Activated CD4-positive, alpha-beta T cell treated with anti-CD3 and anti-CD28 coated beads, Interleukin-2, amount 50 U/mL, for 4 hours (primary cell): ENCODE results near the gene DNASE1L3.

Experiments
- DNase-seq, 2 experiments: peaks; one replicate each; pipeline ENCODE4 v3.0.0-alpha.2; 2020

DNASE1L3 gene

DNA sequence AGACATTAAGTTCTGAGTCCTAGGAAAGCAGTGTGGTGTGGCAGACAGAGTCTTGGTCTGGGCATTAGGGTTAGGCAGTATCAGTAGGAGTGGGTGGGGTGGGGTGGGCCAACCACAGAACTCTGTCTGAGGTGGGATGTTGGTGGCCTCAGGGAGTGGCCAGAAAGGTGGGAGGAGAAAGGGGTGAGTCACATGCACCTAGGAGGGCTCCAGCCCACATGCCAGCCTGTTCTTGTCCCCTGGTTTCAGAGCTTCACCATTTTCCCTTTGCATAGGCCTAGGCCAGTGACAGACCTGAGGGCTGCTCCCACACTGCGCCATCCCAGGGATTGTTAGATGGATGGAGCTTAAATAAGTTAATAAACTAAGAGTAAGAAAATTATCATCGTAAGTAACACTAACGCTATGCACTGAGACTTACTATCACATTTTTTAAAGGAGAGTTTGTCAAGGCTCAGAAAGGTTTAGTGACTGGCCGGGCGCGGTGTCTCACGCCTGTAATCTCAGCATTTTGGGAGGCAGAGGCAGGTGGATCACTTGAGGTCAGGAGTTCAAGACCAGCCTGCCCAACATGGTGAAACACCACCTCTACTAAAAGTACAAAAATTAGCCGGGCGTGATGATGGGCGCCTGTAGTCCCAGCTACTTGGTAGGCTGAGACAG, 33.8 kb downstream of the DNASE1L3 start:
- DNase-seq = no peak

DNA sequence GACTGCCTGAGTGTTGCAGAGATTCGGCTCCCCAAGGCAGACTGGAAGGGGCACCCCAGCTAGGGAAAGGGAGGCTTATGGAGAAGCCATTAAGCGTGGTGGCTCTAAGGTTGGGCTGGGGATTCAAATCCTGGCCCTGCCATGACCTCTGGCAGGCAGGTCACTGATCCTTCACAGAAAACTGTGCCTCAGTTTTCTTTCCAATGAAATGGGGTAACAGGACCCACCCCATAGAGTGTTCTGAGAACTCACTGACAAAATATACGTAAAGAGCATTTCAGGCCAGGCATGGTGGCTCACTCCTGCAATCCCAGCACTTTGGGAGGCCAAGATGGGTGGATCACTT, 34.6 kb downstream of the DNASE1L3 start:
- DNase-seq = no peak

DNA sequence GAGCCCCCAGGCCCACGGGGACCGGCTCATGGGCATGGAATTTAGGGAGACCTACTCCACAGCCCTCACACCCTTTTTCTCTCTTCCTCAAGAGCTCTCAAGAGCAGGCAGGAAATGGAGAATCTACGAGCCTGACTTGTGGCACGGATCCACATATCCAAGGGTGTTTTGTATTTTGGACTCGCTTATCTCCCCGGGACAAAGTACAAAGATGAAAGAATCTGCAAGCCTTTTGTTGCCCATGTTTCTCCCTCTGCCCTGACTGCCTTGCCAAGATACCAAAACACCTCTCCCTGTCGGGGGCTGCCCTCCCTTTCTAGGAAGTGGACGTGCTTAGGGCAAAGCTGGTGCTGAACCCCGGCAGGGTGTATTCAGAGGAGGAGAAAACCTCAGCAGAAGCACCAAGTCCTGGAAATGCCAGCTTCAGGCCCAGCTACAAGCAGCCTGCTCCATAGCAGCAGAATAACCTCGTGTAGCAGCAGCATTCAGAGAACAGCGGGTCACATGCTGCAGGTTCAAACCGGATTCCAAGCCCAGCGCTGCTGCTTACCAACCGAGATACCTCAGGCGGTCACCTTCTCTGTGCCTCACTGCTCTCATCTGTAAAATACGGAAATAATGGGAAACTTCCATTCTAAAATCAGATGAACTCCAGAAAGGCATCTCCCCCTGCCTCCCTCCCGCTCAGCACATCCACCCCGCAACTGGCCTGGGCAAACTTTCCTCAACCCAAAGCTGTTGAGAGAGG, 35.2 kb downstream of the DNASE1L3 start:
- DNase-seq = no peak

DNA sequence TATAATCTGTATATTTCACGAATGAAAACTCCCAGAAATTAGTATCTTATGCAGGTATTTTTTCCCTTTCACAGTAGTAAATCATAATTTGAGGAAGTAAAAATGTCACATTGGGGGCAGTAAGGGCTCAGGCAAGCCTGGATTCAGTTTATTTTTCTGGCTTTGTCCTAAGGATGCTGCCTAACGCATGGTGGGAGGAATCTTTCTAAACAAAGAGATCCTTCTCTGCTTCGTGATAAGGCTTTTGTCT, 35.7 kb downstream of the DNASE1L3 start:
- no peak for DNase-seq

DNA sequence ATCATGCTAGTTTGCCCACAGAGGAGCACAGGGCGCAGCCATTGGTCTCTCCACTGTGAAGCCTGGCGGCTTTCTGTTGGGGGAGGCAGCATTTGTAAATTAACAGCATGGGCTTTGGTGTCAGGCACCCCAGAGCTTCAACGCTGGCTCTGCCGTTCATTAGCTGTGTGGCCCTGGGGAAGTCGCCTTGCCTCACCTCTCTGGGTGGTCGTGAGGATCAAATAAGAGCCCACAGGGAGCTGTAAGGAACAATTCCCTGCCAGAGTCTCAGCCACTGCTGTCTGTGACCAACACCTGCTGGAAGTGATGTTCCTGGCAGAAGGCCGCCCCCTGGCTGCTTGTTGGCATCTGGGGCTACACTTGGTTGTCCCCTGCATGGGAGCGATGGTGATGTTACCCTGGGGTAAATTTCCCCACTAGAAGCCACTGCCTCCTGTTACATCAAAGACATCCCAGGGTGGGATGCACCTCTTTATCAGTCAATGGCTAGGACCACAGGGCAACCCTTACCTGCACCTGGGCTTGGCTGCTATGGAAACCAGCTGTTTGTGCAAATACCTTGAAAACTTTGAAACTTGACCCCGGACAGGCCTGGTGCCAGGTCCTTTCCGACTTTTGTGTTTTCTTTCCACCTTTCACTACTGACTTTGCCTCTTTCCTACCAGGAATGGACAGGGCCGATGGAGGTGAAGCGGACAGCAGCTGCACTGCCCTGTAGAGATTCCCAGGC, 36.9 kb downstream of the DNASE1L3 start:
- peak; percentile 9 to 18 for DNase-seq

DNA sequence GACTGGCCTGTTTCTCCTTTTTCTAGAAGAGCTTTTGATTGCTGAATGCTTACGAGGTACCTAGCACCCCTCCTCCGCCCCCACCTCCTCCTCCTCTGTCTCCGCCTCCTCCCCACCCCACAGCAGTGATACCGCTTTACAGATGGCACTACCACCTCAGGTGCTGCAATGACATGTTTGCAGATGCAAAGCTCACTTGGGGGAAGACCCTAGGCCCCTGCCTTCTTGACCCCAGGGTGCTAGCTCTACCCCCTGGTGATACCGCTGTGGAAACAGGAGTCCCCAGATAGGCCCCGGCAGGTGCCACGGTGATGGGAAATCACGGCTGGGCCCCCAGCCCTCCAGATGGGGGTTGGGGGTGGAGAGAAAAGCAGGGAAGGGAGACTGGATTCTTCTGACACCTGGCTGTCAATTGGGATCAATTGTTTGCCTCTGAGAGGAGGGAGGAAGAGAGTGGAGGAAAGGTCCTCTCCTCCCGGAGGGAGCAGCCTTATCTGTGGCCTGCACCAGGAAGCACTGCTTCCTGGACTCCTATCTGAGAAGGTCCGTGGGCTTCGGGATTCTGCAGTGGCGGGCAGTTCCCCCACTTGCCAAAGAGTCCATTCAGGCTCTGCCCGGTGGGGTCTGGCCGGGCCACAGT, 37.6 kb downstream of the DNASE1L3 start:
- DNase-seq = no peak

DNA sequence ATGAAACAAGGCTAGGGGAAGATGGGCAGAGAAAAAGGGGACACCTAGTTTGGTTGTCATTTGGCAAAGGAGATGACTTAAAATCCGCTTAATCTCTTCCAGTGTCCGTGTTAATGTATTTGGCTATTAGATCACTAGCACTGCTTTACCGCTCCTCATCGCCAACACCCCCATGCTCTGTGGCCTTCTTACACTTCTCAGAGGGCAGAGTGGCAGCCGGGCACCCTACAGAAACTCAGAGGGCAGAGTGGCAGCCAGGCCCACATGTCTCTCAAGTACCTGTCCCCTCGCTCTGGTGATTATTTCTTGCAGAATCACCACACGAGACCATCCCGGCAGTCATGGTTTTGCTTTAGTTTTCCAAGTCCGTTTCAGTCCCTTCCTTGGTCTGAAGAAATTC, 39.6 kb downstream of the DNASE1L3 start:
- DNase-seq = no peak

DNA sequence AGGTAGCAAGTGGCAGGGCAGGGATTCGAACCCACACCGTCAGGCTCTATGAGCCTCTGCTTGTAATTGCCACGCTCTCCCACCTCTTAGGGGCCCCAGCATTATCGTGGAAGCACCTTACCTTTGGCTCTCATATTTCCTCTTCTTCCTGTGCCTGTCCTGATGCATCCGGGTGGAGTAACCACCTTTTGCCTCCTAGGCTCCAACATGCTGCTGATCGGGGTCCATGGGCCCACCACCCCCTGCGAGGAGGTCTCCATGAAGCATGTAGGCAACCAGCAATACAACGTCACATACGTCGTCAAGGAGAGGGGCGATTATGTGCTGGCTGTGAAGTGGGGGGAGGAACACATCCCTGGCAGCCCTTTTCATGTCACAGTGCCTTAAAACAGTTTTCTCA, 40.4 kb downstream of the DNASE1L3 start:
- no peak for DNase-seq

DNA sequence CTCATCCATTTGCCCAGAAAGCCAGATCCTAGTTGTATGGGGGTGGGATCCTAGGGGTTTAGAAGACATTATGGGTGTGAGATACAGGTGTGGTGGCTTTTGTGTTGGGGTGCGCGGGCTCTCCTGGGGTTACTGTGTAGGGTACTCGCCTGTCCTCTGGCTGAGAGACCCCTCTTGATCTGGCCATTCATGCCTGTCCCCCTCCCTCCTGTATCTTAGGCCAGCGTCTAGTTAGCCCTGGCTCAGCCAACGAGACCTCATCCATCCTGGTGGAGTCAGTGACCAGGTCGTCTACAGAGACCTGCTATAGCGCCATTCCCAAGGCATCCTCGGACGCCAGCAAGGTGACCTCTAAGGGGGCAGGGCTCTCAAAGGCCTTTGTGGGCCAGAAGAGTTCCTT, 41.4 kb downstream of the DNASE1L3 start:
- DNase-seq = no peak

DNA sequence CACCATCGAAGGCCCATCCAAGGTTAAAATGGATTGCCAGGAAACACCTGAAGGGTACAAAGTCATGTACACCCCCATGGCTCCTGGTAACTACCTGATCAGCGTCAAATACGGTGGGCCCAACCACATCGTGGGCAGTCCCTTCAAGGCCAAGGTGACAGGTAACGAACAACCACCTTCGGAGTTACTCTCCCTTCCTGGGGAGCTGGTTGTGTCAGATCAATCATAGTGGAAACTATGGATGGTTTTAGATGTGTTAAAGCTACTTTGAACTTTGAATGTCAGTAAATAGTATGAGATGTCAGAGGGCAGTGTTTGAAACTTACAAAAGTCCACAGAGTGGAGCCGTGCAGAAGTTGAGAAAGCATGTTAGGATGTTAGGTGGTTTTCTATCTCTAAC, 42.3 kb downstream of the DNASE1L3 start:
- no peak for DNase-seq

DNA sequence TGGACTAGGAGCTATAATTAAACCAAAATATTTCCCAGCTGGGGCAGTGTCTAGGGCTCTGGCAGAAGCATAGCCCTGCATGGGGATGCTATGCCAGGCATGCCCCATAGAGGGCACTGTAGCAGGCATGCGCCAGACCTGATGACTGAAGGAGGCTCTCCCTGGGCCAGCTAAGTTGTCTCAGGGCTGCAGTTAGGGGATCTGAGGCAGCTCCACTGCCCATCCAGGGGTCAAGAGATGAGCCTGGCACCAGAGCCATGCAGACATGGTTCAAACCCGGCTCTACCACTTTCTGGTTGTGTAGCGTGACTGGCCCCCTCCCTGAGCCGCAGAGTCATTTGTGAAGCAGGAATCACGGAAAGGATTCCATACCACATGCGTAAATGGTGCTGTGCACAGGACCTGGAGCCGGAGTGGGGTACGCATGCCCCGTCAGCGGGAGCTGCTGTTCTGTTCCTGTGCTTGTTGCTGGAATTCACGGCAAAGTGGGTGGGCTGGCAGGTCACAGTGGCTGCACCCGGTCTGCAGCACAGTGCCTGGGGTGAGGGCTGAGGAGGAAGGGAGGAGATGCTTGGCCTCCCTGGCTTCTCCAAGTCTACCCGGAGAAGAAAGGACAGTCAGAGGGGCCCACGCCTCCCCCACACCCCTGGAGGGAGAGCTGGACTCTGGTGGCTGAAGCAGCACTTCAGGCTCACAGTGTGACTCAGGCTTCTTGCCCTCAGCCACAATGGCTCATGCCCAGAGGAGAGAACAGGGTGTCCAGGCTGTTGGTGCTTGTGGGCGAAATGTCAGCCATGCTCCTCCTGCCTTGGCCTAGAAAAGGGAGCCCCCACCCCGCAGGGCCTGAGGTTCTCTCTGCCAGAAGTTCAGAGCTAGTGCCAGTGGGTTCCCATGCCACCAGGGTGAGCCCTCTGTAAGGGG, 43.1 kb downstream of the DNASE1L3 start:
- peak; percentile 33 to 42 for DNase-seq

DNA sequence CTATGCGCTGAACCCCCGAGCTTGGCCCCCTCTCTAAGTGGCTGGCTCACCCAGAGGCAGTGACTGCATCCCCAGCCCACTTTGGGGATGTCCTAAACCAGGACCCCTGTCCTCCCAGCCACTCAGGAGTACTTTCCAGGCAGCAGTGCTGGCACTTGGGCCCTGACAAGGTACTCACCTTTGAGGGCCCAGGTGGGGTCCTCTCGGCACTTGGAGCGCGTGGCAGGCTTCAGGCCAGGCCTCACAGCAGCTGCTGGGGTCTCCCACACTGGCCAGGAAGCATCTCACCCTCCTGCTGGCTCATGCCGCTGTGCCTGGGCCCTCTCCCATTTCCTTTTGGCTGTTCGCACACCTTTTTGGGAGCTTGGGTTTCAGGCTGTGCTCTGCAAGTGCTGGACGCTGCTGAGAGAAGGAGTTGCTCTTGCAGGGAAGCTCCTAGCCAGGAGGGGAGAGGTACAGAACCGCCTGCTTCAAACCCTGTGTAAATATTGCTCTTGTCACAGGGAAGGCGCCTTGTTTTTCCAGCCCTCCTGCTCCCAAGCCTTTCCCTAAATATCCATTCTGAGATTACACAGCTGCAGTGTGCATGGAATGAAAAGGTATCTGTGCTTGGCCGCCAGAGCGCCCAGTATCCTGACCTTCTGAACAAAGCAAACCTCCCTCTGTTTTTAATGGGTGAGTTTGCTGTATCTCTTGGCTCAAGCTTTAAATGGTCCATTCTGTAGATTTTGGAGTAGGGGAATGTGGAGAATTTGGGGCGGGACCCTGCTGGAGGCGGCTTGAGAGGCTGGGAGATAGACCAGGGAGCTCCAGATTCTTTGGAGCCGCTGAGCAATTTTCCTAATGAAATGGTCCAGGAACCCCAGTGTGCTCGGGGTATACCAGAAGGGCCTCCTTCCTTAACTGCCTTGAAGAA, 45.6 kb downstream of the DNASE1L3 start:
- DNase-seq = no peak

DNA sequence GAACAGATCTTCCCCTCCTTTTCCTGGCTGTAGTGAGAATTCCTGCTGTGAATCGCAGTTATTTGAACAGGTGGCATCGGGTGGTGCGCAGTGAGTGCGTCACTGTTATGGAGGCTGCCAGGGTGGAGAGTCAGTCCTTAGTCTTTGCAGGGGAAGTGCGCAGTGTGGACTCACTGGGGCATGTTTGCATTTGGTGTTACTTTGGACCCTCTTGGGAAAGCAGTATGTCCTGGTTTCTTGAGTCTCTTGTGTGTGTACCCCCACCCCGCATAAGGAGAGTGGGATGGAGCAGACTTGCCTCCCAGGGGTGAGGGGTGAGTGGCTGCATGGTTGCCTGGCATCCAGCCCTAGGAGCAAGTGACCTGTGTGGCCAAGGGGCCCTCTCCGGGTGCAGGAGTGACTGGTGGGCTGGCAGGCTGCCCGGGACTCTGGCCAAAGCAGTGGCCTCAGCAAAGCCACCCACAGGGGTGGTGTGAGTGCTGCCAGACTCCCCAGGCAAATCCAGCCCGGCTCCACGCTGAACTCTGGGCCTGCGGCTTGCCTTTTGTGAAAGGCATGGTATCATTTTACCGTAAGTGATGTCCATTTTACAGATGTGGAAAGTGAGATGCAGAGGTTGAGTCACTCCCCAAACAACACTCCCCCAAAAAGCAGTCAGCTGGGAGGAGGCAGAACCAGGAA, 46.4 kb downstream of the DNASE1L3 start:
- no peak for DNase-seq

DNA sequence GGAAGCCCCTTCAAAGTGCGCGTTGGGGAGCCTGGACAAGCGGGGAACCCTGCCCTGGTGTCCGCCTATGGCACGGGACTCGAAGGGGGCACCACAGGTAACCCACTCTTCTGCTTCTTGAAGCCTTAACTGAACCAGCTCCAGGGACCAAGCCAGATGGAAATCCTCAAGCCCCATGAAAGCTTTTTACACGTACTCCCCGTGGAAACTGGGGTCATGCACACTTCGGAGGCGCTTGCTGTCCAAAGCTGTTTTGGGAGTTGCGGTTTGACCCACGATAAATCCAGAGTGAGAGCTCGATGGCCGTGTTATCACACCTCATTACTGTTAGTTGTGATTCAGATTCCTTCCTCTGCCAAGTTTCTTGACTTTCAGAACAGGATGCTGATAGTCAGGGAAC, 47.5 kb downstream of the DNASE1L3 start:
- DNase-seq = no peak

DNA sequence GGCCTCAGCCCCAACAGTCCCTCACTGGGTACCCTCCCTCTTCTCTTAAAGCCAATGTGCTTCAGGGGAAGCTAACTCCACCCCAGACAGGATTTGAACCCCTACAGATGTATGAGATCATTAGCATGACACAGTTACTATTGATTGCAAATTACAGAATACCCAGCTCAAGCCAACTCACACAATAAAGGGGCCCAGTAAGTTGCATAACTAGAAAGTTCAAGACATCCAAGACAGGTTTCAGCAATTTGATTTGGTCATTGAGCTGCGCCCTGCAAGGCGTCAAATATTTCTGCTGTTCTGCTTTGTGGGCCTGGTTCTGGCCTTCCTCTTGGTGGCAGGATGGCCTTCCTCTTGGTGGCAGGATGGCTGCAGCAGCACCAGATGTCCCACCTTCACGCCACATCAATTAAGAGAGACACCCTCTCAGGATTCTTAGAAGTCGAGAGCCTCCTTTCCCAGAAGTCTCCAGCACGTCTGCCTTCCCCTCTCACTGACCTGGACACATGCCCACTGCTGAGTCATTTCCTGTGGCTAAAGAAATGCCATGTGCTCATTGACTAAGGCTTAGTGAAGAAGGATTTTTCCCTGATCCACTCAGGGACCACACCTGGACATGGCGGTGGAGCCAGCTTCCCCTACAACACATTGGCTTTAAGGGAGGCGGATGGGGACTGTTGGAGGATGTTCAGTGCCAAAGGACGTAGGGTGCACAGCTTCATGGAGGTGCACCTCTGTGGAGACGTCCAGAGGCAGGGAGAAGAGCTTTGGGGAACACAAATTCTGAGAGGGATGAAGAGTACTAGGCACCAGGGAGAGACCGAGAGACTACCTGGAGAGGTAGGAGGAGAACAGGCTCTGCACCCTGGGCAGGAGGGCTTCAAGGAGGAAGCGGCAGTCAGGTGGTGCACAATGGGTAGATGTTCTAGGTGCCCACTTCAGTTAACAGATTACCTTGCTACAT, 49.1 kb downstream of the DNASE1L3 start:
- DNase-seq = no peak

DNA sequence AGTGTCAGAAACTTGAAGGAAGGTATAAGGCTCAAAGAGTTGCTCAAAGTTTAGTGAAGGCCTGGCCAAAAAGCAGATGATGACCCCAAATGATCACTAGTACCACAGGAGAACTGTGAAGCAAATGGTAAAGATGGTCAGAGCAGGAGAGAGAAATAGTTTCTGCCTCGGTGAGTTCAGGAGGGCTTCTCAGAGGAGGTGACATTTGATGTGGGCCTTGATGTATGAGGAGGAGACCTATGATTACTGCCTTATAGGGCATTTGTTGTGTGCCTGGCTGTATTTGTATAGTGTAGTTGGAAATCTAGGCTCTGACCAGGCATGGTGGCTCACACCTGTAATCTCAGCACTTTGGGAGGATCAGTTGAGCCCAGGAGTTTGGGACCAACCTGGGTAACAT, 50.4 kb downstream of the DNASE1L3 start:
- DNase-seq = no peak

DNA sequence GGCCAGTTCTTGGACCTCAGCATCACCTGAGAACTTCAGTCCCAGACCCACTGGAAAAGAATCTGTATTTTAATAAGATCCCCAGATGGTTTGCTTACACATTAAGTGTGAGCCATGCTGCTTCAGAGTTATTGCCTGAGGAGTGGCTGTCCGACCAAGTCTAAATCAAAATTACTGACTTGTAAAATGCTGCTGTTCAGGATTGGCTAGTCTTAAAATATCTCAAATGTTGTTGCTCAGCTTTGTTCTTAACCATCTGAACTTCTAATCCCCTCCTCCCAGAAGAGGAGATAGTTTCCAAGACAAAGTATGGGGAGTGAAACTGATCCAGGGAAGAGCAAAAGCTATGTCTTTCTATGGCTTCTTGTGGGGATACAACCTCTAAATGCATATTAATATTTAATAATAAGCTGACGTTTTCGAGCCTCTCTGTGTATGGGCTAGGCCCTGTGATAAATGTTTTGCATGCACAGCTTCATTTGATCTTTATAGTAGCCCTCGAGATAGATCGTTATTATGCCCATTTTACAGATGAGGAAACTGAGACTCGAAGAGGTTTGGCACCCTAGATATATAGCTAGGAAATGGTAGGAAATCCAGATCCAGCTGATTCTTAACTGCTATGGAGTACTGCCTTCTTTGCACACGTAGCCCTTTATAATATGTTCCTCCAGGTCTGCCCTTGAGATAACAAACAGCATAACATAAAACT, 52.2 kb downstream of the DNASE1L3 start:
- DNase-seq = no peak

DNA sequence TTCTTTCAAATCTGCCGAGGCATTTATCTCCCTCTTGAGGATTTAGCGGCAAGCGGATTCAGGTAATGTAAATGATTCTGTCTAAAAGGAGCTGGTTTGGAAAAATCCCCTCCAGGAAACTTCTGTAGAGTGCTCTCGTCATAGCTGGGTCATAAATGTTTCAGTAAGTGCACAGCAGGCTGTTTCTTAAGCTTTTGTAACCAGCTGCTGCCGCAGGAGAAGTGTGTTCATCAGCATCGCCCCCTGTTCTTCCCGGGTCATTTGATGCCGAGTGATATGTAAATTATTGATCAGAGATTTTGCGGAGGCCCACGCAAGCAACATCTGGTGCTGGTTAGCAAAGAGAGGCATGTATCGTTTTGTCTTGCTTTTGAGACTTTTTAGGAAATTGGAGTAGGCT, 53.1 kb downstream of the DNASE1L3 start:
- no peak for DNase-seq

DNA sequence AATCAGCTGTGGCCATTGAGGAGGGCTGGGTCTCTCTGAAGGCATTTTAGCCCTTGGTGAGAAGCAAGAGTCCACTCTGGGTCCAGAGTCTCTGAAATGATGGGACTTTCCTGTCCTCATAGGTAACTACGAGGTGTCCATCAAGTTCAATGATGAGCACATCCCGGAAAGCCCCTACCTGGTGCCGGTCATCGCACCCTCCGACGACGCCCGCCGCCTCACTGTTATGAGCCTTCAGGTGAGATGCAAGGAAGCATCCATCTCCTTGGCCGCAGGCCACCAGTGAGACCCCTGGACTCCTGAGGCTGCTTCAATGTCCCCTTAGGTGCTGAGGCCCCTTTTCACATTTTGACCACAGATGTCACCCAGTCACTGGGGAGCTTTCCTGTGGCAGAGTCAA, 54.9 kb downstream of the DNASE1L3 start:
- DNase-seq = no peak
